Parathyroid adenoma (tissue), 2 donors: ENCODE results near the gene ZNF107.
A peak's percentile ranks its signal among the peaks of the same experiment; 100 is the strongest.

Experiments used
- H2AFZ ChIP-seq: fragments of 300-600 bp; sonication (generic); one replicate; pipeline ENCODE4 v1.7.0; 2017; ENCODE audit warnings: antibody characterized with exemption, mild to moderate bottlenecking
- H3K27ac ChIP-seq: fragments of 300-600 bp; sonication (generic); one replicate; pipeline ENCODE4 v1.7.0; 2017
- H3K27me3 ChIP-seq: fragments of 300-600 bp; sonication (generic); one replicate; pipeline ENCODE4 v1.7.0; 2017; ENCODE audit warnings: low read length; ENCODE audit not compliant: control insufficient read depth, insufficient read depth
- H3K36me3 ChIP-seq: fragments of 300-600 bp; sonication (generic); one replicate; pipeline ENCODE4 v1.7.0; 2017; ENCODE audit warnings: low read length; ENCODE audit not compliant: control insufficient read depth, insufficient read depth
- H3K4me1 ChIP-seq: fragments of 300-600 bp; sonication (generic); one replicate; pipeline ENCODE4 v1.7.0; 2017; ENCODE audit warnings: control low read depth
- H3K4me2 ChIP-seq: fragments of 300-600 bp; sonication (generic); one replicate; pipeline ENCODE4 v1.7.0; 2017; ENCODE audit warnings: low read length
- H3K4me3 ChIP-seq: fragments of 300-600 bp; sonication (generic); one replicate; pipeline ENCODE4 v1.7.0; 2017; ENCODE audit warnings: low read depth, low read length
- H3K79me2 ChIP-seq: fragments of 300-600 bp; sonication (generic); one replicate; pipeline ENCODE4 v1.7.0; 2017; ENCODE audit warnings: control low read depth
- H3K9ac ChIP-seq: fragments of 300-600 bp; sonication (generic); one replicate; pipeline ENCODE4 v1.7.0; 2017; ENCODE audit warnings: mild to moderate bottlenecking
- H3K9me3 ChIP-seq: fragments of 300-600 bp; sonication (generic); one replicate; pipeline ENCODE4 v1.7.0; 2017; ENCODE audit warnings: low read length; ENCODE audit not compliant: control insufficient read depth
- CTCF ChIP-seq: fragments of 300-600 bp; sonication (generic); IDR thresholded peaks from one replicate; pipeline ENCODE4 v1.7.0; 2017; ENCODE audit warnings: antibody characterized with exemption, mild to moderate bottlenecking
- donor health status: primary hyperparathyroidism.

The ZNF107 gene

GRCh38 chr7:64630496-64630895 is 35.4 kb upstream of the ZNF107 start:
- no peak overlapping the region for H2AFZ ChIP-seq
- H3K9me3 ChIP-seq, result no peaks in the 10 kb centered on the region
- no peaks in the 10 kb centered on the region for H3K4me1 ChIP-seq
- no peak overlapping the region for H3K9ac ChIP-seq
- no peak overlapping the region for H3K4me2 ChIP-seq
- no peak overlapping the region for H3K4me3 ChIP-seq
- H3K79me2 ChIP-seq, result no peaks in the 10 kb centered on the region
- H3K27me3 ChIP-seq, result no peaks in the 10 kb centered on the region
- H3K36me3 ChIP-seq, result no peaks in the 10 kb centered on the region
- no peak overlapping the region for H3K27ac ChIP-seq
- TF ChIP-seq CTCF, result peak; percentile 34

DNA sequence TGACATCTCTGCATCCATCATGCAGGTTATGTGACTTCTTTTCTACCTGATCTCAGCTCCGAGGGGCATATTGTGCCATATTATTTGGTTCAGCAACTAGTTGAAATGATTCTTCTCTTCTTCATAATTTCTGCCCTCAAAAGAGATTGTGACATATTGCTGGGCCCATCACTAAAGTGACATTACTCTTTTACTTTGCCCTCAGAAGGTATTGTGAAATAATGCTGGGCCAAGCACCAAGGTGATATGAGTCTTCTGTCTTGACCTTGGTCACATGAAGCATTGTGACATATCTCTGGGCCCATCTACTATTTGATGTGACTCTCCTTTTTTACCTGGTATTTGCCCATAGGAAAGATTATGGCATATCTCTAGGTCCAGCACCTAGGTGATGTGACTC is 33.9 kb upstream of the ZNF107 start:
- TF ChIP-seq CTCF, result no peak
- Histone ChIP-seq H2AFZ (no peak overlapping the region), H3K27me3 (no peaks in the 10 kb centered on the region), H3K4me1 (no peaks in the 10 kb centered on the region), H3K27ac (no peak overlapping the region), H3K9me3 (no peaks in the 10 kb centered on the region), H3K4me3 (no peak overlapping the region), H3K79me2 (no peaks in the 10 kb centered on the region), H3K9ac (no peak overlapping the region), H3K36me3 (no peaks in the 10 kb centered on the region), H3K4me2 (no peak overlapping the region)

- Histone ChIP-seq H3K27me3 (no peaks in the 10 kb centered on the region), H3K4me1 (no peaks in the 10 kb centered on the region), H3K36me3 (no peaks in the 10 kb centered on the region), H3K9ac (no peak overlapping the region), H3K9me3 (no peaks in the 10 kb centered on the region), H3K27ac (no peak overlapping the region), H3K4me3 (no peak overlapping the region), H3K4me2 (no peak overlapping the region), H3K79me2 (no peaks in the 10 kb centered on the region), H2AFZ (no peak overlapping the region)
- no peak for TF ChIP-seq CTCF
Observed at GRCh38 chr7:64633401-64633800, 32.5 kb upstream of the ZNF107 start.

GRCh38 chr7:64634406-64635062 is 31.4 kb upstream of the ZNF107 start:
- no peaks in the 10 kb centered on the region for H3K4me1 ChIP-seq
- TF ChIP-seq CTCF, result no peak
- no peak overlapping the region for H3K4me2 ChIP-seq
- no peaks in the 10 kb centered on the region for H3K36me3 ChIP-seq
- no peak overlapping the region for H2AFZ ChIP-seq
- H3K9me3 ChIP-seq, result no peaks in the 10 kb centered on the region
- H3K79me2 ChIP-seq, result no peaks in the 10 kb centered on the region
- H3K9ac ChIP-seq, result no peak overlapping the region
- H3K27ac ChIP-seq, result no peak overlapping the region
- no peaks in the 10 kb centered on the region for H3K27me3 ChIP-seq
- H3K4me3 ChIP-seq, result no peak overlapping the region

- Histone ChIP-seq H3K79me2 (no peaks in the 10 kb centered on the region), H3K4me2 (no peak overlapping the region), H2AFZ (no peak overlapping the region), H3K4me3 (no peak overlapping the region), H3K27ac (no peak overlapping the region), H3K27me3 (no peaks in the 10 kb centered on the region), H3K9ac (no peak overlapping the region), H3K9me3 (no peaks in the 10 kb centered on the region), H3K4me1 (no peaks in the 10 kb centered on the region), H3K36me3 (no peaks in the 10 kb centered on the region)
- TF ChIP-seq CTCF, result no peak
Observed at GRCh38 chr7:64636386-64636785, 29.5 kb upstream of the ZNF107 start.
